Medulla oblongata (tissue), 1 donor: Measurements from ENCODE around the gene FAM120B.
"Not testable (repeated sequence)": the region's sequence is repeated elsewhere in the genome, so short reads cannot be mapped to it uniquely, and the experiment has no call there.

ENCODE experiments used
- DNase-seq: peaks from one replicate; pipeline ENCODE4 v3.0.0-alpha.2; 2015; ENCODE audit errors: extremely low spot score

The FAM120B gene, protein sequence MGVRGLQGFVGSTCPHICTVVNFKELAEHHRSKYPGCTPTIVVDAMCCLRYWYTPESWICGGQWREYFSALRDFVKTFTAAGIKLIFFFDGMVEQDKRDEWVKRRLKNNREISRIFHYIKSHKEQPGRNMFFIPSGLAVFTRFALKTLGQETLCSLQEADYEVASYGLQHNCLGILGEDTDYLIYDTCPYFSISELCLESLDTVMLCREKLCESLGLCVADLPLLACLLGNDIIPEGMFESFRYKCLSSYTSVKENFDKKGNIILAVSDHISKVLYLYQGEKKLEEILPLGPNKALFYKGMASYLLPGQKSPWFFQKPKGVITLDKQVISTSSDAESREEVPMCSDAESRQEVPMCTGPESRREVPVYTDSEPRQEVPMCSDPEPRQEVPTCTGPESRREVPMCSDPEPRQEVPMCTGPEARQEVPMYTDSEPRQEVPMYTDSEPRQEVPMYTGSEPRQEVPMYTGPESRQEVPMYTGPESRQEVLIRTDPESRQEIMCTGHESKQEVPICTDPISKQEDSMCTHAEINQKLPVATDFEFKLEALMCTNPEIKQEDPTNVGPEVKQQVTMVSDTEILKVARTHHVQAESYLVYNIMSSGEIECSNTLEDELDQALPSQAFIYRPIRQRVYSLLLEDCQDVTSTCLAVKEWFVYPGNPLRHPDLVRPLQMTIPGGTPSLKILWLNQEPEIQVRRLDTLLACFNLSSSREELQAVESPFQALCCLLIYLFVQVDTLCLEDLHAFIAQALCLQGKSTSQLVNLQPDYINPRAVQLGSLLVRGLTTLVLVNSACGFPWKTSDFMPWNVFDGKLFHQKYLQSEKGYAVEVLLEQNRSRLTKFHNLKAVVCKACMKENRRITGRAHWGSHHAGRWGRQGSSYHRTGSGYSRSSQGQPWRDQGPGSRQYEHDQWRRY

DNA sequence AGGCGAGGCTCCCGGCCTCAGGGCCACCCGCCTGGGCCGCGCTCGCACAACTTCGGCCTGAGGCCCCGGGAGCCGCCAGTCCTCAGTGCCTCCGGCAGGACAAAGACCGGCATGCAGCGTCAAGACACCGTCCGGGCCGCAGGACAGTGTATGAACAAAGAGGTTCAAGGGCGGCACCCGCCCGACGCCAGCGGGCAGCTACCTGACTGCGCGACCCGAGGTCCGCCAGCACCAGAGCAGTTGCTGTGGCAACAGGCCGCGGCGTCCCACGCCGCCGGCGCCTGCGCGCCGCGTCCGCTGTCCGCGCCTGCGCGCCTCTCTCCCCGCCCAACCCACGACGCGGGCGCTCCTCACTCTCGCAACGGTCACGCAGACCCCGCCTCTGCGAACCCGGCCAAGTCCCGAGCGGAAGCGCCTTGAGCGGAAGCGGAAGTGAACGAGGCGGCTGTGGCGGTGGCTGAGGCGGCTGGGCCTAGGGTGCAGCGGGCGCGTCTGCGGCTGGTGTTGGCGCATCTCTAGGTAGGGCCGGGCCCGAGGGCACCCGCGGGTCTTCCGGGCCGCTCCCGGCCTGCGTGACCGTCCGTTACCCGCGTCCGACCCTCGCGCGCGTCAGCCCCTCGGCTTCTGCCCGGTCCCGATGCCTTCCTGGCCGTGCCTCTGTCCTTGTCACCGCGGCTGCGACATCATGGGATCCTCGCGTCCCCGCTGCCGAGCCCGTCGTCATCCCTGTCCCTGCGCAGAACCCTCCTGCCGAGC lies at the start of gene FAM120B:
Gene FAM120B (plus strand): TSS at position 435 of the 756 bp plus-strand sequence. CDS start 10,633 bp downstream, outside the sequence.
- peak; percentile 98 for DNase-seq

DNA sequence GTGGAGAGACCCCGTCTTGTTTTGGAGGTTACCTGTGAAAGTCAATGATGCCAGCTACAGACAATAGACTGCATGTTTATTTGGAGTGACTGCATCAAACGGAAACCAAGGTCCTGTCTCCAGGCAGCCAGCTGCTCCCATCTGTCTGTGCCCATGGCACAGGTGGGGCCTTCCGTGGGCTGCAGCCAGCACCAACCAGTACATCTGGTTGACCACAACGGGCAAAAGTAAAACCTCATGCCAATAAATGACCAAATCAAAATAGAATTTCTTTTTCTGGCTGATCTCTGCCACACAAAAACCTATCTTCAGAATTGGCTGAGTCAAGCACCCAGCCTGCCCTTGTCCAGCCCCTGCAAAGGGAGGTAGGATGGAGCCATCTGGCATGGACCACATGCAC lies 49.2 kb upstream of the FAM120B start:
- no peak for DNase-seq

DNA sequence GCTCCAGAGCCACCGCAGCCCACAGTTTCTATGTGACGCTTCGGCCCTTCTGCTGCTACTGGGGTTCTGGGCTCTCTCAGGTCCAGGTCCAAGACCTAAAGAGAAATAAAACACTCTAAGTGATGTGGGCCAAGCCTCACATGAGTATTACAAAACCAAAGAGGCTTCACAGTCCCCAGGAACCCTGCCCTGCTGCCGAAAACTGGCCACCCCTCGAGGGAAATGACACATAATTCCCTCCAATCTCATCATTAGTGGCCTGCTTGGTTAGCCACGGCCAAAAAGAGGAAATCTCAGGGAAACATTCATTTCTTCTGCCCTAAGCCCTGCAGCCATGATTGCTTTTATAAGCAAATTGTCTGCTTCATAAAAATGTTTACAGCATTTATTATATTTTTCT lies 48.2 kb upstream of the FAM120B start:
- DNase-seq = no peak

DNA sequence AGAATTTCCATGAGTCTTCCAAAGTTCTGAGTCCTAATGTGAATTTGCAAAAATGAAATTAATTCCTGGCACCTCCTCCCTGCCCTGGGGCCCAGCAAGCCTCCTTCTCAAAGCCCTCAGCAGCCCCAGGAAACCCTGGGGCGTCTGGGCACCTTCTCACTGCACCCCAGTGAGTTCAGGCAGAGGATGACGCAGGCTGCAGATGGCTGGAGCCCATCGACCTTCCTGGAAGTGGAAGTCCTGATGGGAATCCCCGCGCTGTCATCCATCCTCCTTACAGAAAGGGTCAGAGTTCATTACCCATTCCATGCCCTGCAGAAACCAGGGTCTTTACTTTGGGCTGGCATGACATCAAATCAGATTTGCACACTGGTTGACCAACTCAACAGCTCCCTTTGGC lies 47.3 kb upstream of the FAM120B start:
- no peak for DNase-seq

DNA sequence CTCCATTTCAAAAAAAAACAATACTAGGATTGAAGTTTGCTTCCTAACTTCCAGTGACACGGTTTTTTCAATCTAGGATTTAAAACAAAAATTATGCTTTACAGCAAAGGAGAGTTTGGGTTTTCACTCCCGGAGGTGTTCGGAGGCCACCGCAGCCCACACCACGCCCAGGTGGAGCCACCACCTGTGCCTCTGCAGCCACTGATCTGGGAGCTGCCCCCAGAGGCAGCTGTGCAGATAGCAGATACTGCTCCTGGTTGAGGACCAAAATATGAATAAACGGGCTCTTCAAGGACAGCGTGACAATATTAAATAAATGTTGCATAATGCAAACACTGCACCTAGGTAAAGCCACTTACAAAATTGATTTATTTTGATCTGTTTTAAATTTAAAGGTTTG lies 45.9 kb upstream of the FAM120B start:
- DNase-seq = no peak

DNA sequence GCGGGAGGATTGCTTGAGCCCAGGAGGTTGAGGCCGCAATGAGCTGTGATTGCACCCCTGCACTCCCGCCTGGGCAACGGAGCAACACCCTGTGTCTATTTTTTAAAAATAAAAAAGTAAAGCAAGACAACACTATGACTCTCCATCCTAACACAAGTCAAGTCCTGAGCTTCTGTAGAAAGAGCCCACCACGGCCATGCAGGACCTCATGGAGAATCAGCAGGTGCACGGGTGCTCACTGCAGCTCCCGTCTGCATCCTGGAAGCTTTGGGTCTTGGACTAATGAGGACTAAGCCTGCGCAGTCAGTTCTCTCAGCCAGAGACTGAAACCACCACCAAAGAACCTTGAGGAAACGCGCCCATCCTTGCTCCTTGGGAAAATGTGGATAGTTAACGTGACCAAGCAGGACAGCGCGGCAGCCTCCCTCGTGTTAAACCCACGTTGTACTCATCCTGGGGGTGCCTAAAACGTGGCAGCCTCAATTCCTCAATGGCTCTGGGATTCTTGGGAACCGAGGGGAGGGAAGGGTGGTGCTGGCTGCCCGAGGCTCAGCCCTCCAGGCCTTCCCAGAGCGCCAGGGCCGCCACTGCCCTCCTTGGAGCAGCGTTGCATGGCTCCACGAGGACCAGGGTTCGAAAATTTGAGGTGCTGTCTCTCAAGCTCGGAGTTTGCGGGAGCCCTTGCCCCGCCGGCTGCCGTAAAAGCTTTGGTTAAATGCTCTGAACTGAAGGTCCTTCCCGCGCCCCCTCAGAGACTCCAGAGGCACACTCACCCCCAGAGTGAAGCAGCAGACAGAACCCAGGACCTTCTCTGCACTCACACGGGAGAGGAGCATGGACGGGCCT lies 44.7 kb upstream of the FAM120B start:
- DNase-seq = no peak

DNA sequence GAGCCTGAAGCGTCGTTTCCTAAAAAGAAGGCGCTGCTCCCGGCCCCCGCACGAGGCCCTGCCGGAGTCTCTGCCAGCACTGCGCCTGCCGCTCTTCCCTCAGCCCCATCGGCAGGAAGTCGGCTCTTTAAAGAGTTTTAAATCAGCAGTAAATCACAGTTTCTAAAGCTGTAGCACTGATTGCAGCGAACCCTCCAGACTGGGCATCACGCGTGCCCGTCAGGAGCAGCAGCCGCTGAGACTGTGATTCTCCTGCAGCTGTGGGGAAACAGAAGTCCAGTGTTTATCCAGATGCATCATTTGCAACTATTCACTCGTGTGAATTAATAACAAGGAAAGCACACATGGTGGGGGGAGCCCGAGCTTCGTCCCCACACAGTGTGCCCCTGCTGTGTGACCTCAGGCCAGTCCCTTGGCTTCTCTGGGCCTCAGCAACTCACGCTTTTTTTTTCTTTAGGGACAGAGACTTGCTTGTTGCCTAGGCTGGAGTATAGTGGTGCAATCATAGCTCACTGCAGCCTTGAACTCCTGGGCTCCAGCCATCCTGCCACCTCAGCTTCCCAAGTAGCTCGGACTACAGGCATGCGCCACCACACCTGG lies 44.0 kb upstream of the FAM120B start:
- peak; percentile 66 for DNase-seq

DNA sequence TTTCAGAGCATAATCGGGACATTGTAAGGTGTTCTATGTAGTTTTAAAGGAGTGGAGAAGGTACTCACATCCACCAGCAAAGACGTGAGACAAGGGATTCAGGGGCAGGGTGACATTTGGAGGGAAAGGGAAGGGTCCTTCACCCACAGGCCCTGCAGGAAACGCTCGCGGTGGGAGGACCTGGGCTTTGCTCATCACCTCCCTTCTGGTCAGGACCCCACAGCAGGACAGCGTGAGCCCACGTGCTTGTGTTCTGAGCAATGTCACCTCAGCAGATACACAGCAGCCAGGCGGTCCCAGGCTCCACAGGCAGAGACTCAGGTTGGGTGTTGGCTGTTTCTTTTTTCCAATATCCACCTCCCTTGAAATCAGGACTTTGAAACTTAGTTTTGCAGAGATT lies 43.1 kb upstream of the FAM120B start:
- no peak for DNase-seq

DNA sequence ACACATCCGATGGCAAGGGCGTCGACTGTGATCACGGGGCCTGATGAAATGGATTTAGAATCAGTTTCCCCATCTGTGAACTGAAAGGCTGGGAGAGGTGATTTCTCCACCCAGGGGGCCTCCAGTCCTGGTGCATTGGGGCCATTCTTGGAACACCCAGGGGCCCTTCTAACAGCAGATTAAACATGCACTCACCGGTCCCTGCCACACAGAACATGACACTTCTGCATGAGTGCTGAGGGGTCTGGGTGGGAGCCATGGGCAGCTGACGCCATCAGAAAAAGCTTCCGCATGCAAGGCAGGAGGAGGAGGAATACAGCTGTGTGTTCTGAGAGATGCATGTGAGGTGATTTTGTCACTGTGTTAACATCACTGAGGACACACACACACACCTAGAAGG lies 42.5 kb upstream of the FAM120B start:
- DNase-seq = no peak

DNA sequence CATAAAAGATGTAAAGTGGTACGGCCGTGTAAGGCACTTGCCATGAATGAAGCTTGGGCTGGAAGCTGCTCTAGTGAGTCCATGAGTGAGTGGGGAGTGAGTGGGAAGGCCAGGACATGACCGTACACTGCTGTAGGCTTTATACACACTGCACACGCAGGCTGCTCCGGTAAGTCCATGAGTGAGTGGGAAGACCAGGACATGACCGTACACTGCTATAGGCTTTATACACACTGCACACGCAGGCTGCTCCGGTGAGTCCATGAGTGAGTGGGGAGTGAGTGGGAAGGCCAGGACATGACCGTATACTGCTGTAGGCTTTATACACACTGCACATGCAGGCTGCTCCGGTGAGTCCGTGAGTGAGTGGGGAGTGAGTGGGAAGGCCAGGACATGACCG lies 41.9 kb upstream of the FAM120B start:
- DNase-seq = not testable (repeated sequence)

DNA sequence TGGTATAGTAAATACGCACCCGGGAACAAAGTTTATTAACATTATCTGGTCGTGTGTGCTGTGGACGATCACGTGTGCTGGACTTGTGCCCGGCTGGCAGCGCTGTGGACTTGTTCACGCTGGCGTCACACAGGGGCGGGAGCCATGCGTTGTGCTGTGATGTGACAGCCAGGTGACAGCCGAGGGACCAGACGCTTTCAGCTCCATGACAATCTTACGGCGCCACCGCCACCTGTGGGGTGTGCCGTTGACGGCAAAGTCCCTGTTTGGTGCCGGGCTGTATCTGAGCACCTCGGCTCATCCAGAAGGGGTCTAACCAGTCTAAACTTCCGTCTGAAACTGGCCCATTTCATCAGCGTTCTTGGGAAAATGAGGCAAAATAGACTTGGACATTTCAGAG lies 40.9 kb upstream of the FAM120B start:
- peak; percentile 83 for DNase-seq

DNA sequence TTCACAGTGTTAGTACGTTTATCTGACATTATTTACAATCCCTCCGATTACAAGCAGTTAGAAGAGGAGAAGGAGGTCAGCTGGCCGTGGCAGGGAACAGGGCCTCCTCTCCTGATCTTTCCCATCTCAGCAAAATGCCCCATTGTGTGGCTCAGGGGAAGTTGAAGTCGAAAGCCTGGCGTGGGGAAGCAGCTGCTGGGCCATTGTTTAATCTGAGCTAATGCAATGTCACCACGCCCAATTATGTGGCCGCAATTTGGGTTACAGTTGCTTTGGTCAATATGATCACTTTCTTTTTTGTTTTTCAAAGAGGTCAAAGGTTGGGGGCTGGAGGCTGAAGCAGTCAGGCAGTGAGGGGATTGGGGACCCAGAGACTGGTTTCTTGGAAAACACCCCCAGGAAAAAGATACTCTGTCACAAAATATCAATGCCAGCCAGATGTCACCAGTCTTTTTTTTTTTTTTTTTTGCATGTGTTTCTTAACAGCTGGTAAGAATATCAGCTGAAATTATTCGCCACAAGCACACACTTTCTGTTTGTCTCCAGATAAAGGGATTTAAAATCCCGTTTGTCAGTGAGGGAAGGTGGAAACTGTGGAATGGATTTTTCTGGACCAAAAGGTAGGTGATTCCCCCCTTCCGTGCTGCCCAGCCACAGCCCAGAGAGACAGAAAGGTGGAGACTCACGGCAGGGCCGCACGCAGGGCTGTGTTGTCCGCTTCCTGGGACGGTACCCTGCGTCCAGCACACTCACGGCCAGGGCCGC lies 40.3 kb upstream of the FAM120B start:
- DNase-seq = peak; percentile 88

DNA sequence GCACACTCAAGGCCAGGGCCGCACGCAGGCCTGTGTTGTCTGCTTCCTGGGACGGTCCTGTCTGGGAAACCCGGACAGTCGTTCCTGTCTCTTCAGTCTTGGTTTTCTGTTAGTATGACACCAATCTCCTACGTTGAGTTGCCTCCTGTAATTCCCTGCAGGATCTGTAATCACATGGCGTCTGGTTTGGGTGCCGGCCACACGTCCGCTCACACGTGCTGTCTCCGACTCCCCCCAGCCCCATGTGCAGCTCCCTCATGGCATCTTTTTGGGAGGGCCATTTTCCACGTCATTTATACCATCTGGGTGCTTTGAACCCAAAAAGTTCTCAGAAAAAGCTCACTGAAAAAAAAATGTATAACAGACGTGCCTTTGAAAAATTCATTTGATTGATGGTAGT lies 38.9 kb upstream of the FAM120B start:
- no peak for DNase-seq

DNA sequence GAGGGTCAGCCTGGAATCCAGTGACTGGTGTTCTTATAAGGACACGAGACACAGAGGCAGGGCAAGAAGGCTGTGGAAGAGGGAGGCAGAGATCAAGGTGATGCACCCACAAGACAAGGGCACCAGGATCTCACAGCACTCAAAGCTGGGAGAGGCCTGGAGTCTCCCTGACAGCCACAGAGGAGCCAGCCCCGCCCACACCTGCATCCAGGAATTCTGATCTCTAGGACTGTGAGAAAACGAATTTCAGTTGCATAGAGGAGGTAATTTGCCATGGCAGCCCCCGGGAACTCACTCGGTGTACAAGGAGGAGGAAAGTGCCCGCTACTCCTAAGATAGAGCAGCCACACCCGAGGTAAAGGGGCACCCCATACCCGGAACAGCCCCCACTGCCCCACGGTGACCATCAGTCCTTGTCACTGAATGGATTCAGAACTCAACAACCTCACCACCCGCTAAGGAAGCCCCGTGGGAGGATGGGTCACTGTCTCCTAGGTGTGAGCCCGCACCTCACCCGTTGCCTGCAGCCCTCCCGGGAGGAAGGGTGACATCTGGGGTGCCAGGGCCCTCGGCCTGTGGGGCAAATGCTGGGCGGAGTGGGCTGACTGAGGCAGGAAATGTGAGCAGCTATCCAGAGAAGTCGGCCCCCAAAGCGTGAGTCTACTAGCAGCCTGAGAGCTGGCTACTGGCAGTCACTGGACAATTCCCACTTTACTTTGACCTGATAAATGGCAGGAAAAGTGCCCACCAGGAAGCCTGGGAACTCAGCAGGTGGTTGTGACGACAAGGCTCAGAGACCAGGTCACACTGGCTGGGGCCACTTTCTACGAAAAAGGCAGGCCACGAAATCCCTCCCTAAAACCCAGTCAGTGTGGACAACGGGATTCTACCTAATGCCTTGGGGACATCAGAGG lies 38.1 kb upstream of the FAM120B start:
- DNase-seq = no peak

DNA sequence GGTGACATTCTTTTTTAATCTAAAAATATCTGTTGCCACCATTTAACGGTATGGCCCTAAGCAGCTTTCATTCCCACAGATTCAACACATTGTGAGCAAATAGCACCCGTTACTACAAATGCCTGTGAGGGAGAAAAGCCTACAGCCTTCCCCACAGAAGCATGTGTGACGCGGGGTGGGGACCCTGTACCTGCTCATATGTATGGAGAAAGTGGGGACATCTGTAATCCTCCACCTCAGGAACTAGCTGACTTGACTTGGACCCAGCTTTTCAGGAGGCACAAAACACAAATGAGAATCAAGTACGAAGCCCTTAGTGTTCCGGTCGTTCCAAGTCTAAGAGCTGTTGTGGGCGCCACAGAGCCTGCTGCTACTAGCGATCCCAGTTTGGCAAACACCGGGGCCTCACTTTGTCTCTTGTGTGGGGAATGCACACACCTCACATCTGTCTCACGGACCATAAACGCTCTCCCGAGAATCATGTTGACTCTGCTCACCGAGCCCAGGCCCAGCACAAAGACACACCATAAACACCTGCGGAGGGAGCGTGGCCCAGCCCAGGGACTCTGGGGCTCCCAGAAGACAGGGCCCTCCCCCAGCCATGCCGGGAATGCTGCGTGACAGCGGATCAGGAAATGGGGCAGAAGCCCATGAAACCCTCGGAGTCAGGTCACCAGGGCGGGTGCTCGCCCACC lies 37.3 kb upstream of the FAM120B start:
- no peak for DNase-seq

DNA sequence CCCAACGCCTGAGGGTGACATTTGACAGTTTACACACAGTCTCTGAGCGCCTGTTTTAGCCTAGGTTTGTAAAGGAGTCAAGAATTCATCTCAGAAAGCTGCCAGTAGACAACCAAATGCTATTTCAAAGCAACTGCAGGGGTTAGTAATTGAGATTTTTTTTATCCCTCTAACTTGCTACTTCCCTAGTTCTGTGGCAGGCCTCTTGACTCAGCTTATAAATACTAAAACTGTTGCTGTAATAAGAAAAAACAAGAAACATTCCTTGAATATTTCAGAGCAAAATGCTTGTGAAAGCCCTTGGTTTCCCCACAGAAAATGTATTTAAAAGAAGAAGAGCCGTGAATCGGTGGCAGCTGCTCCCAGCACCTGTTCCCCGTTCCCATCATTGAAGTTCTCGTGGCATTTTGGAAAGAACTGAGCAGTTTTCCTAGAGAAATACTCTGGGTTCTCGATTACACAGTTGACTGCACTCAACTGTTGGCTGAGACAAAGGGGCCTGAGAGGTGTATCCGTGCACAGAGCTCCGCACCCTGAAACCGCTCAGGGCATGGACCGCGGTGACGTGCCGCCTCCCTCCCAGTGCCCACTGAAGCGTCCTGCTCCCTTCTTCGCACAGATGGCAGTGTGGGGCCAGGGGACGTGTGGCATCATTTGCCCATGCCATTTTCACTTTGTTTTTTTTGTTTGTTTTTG lies 36.6 kb upstream of the FAM120B start:
- DNase-seq = no peak

DNA sequence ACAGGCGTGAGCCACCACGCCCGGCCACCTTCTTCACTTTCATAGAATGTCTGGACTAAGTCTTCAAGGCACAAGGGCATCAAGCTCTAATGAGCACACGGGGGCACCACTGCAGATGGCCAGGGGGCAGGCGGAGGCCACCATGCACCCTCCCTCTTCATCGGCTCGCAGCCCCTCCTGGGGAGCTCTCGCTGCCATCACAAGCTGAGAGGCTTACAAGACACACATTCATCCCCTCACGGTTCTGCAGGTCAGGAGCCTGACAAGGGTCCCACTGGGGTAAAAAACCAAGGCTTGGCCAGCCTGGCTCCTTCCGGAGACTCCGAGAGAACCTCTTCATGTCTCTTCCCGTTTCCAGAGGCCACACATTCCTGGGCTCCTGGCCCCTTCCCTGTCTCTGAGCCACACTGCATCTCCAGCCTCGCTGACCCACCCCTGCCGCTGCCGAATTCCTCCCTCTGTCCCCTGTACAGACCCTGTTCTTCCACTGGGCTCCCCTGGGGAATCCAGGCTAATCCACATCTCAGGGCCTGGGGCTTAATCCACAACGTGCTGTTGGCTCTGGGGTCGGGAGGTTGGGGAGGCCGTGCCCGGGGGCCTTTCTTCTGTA lies 35.5 kb upstream of the FAM120B start:
- DNase-seq = no peak
